ENCODE data around the gene SP110. TPM values are rescaled to one million over a fixed set of nuclear protein-coding genes. Genes with fewer than 3 reads are reported as not detected.

Gene SP110
- total and polyA plus RNA-seq, 4 donors = 16.2 to 31.4 (median 28.1) TPM

- Histone ChIP-seq H3K36me3 (ENCODE audit: control insufficient read depth in 4 of 4, insufficient read depth in 4 of 4, low read length in 4 of 4) (peaks cover 49 to 70% (median 61%) of the 10 kb centered on the region in 4 donors), H3K4me1 (ENCODE audit: control insufficient read depth in 5 of 5, insufficient read depth in 5 of 5, low read length in 5 of 5) (peaks cover 0 to 1% (median 0%) of the 10 kb centered on the region in 5 donors), H3K9ac (ENCODE audit: insufficient read depth in 1 of 2, low read length in 2 of 2) (no peak overlapping the region), H3K27me3 (ENCODE audit: control insufficient read depth in 3 of 3, insufficient read depth in 3 of 3, low read length in 2 of 3) (no peaks in the 10 kb centered on the region), H3K27ac (ENCODE audit: low read depth in 1 of 2, low read length in 1 of 2) (no peak overlapping the region), H3K9me3 (ENCODE audit: control insufficient read depth in 4 of 4, insufficient read depth in 3 of 4, low read length in 3 of 4) (peaks cover 0 to 1% (median 0%) of the 10 kb centered on the region in 4 donors), H3K4me3 (no peak overlapping the region)
- ATAC-seq (ENCODE audit: insufficient read depth, low FRiP score) = no peak
- 72 to 81% methylated on average over 1 of the region's 1 CpG for WGBS, 2 donors
- no peak for TF ChIP-seq CTCF (IDR thresholded peaks at IDR 0.05; ENCODE audit: control extremely low read depth, extremely low read depth)
- no peak for DNase-seq
Measured at GRCh38 chr2:230209422-230210051, 10.2 kb downstream of the SP110 start.

- ATAC-seq (ENCODE audit: insufficient read depth, low FRiP score) (no peak), DNase-seq (no peak)
- no peak overlapping the region for H3K4me3 ChIP-seq
- H3K9ac ChIP-seq (ENCODE audit: insufficient read depth in 1 of 2, low read length in 2 of 2) = no peak overlapping the region
- no peaks in the 10 kb centered on the region for H3K4me1 ChIP-seq (ENCODE audit: control insufficient read depth in 5 of 5, insufficient read depth in 5 of 5, low read length in 5 of 5)
- TF ChIP-seq CTCF (IDR thresholded peaks at IDR 0.05; ENCODE audit: control extremely low read depth, extremely low read depth) = no peak
- peaks cover 0 to 1% (median 0%) of the 10 kb centered on the region in 4 donors for H3K9me3 ChIP-seq (ENCODE audit: control insufficient read depth in 4 of 4, insufficient read depth in 3 of 4, low read length in 3 of 4)
- H3K27ac ChIP-seq (ENCODE audit: low read depth in 1 of 2, low read length in 1 of 2) = no peak overlapping the region
- H3K36me3 ChIP-seq (ENCODE audit: control insufficient read depth in 4 of 4, insufficient read depth in 4 of 4, low read length in 4 of 4) = peaks cover 46 to 72% (median 59%) of the 10 kb centered on the region in 4 donors
- H3K27me3 ChIP-seq (ENCODE audit: control insufficient read depth in 3 of 3, insufficient read depth in 3 of 3, low read length in 2 of 3) = no peaks in the 10 kb centered on the region
Measured at GRCh38 chr2:230208576-230208975, 11.2 kb downstream of the SP110 start.

GRCh38 chr2:230205721-230206120 lies 14.1 kb downstream of the SP110 start:
- DNase-seq (no peak), ATAC-seq (ENCODE audit: insufficient read depth, low FRiP score) (no peak)
- no peak overlapping the region for H3K9ac ChIP-seq (ENCODE audit: insufficient read depth in 1 of 2, low read length in 2 of 2)
- no peak for TF ChIP-seq CTCF (IDR thresholded peaks at IDR 0.05; ENCODE audit: control extremely low read depth, extremely low read depth)
- peaks cover 0 to 1% (median 0%) of the 10 kb centered on the region in 4 donors for H3K9me3 ChIP-seq (ENCODE audit: control insufficient read depth in 4 of 4, insufficient read depth in 3 of 4, low read length in 3 of 4)
- H3K27me3 ChIP-seq (ENCODE audit: control insufficient read depth in 3 of 3, insufficient read depth in 3 of 3, low read length in 2 of 3) = no peaks in the 10 kb centered on the region
- H3K27ac ChIP-seq (ENCODE audit: low read depth in 1 of 2, low read length in 1 of 2) = no peak overlapping the region
- no peak overlapping the region for H3K4me3 ChIP-seq
- peaks cover 34 to 73% (median 65%) of the 10 kb centered on the region in 4 donors for H3K36me3 ChIP-seq (ENCODE audit: control insufficient read depth in 4 of 4, insufficient read depth in 4 of 4, low read length in 4 of 4)
- no peaks in the 10 kb centered on the region for H3K4me1 ChIP-seq (ENCODE audit: control insufficient read depth in 5 of 5, insufficient read depth in 5 of 5, low read length in 5 of 5)
- WGBS, 2 donors = 95 to 96% methylated on average over 2 of the region's 2 CpGs

- no peak overlapping the region for H3K4me3 ChIP-seq
- ATAC-seq (ENCODE audit: insufficient read depth, low FRiP score) = no peak
- WGBS, 2 donors = 40 to 83% methylated on average over 1 of the region's 1 CpG
- H3K9ac ChIP-seq (ENCODE audit: insufficient read depth in 1 of 2, low read length in 2 of 2) = no peak overlapping the region
- no peak for TF ChIP-seq CTCF (IDR thresholded peaks at IDR 0.05; ENCODE audit: control extremely low read depth, extremely low read depth)
- peaks cover 32 to 71% (median 59%) of the 10 kb centered on the region in 4 donors for H3K36me3 ChIP-seq (ENCODE audit: control insufficient read depth in 4 of 4, insufficient read depth in 4 of 4, low read length in 4 of 4)
- H3K27me3 ChIP-seq (ENCODE audit: control insufficient read depth in 3 of 3, insufficient read depth in 3 of 3, low read length in 2 of 3) = no peaks in the 10 kb centered on the region
- H3K9me3 ChIP-seq (ENCODE audit: control insufficient read depth in 4 of 4, insufficient read depth in 3 of 4, low read length in 3 of 4) = peaks cover 0 to 1% (median 0%) of the 10 kb centered on the region in 4 donors
- no peaks in the 10 kb centered on the region for H3K4me1 ChIP-seq (ENCODE audit: control insufficient read depth in 5 of 5, insufficient read depth in 5 of 5, low read length in 5 of 5)
- no peak for DNase-seq
- H3K27ac ChIP-seq (ENCODE audit: low read depth in 1 of 2, low read length in 1 of 2) = no peak overlapping the region
Measured at GRCh38 chr2:230205034-230205433, 14.8 kb downstream of the SP110 start.
